HG03095 (cell line): Measurements from ENCODE around the gene DAZAP2.

Source experiments
- ATAC-seq: cut with Tn5 transposase; IDR thresholded peaks from one replicate; pipeline ENCODE4 v1.9.1; 2021; ENCODE audit warnings: moderate library complexity; ENCODE audit not compliant: unreplicated experiment

DAZAP2 gene, protein sequence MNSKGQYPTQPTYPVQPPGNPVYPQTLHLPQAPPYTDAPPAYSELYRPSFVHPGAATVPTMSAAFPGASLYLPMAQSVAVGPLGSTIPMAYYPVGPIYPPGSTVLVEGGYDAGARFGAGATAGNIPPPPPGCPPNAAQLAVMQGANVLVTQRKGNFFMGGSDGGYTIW

GRCh38 chr12:51238510-51239334 is at the start of gene DAZAP2:
DAZAP2 (plus strand) TSS chr12:51238826; CDS start chr12:51238908, 82 bp downstream.
- peak; percentile 88 for ATAC-seq

DNA sequence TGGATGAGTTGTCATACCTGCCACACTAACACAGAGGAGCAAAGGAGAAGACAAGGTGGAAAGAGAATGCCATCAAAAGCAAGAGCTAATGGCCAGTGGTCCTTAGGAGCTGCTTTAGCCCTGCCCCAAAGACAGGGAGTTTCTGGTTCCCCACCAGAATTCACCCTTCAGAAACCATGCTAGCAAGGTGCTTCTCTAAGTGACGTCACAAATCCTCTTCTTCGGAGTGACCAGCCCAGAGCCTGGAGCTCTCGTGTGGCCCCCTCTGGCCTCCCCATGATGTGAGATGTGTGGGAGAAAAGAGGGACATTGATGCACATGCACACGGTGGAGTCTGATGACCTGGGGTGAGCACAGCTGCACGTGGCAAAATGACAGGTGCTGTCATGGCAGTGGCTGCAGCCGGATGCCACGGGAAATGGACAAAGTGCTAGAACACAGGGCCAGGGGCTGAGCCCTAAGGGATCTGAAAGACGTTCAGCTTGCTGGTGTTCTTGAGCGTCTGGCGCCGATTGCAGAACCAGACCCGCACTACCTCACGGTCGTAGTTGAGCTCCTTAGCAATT is 48.8 kb upstream of the DAZAP2 start:
- no peak for ATAC-seq

- ATAC-seq, result no peak
These were observed 47.8 kb upstream of the DAZAP2 start for GRCh38 chr12:51190820-51191219.

DNA sequence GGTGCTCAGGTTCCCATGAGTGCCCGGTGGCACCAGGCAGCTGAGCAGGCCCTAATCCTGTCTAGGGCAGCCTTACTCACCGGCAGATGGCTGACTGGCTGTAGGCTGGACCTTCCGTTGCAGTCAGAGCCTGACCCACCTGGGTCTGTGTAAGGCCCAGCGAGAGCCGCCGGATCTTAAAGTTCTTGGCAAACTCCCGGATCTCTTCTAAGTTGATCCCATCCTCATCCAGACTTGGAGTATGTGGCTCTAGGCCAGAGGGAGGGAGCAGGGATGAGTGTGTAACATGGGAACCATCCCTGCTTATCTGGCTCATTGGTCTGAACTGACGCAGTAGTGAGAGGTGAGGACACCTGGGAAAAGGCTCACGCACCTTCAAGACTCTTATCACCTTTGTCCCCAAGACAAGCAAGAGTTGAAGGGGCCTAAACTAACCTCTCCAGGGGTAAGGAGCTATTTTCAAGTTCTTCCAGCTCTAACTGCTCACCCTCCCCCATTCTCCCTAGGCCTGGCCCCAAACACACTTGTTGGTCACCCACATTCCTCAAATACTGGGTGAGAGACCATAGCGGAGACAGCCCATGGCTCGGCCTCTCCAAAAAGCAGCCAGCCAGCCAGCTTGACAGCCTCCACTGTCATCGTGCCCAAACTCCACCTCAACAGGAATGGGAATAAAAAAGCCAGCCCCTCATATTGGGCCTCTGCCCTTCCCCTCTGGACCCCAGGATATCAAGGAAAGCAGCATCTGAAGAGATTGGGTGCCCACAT is 46.9 kb upstream of the DAZAP2 start:
- ATAC-seq, result no peak

DNA sequence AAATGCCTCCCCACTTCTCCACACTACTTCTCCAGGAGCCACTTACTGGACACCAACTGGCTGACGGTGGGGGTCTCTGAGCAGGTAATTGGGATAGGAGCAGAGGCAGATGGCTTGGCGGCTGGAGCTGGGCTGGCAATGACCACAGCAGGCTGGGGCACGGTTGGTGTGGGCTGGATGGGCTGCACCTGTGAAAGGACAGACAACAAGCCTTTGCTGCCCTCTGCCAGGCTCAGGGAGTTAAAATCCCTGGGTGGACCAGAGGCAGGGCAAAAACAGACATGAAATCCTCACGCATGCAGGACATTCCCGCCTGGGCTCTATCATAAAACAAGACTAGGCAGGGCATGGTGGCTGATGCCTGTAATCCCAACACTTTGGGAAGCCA is 46.3 kb upstream of the DAZAP2 start:
- ATAC-seq, result no peak

DNA sequence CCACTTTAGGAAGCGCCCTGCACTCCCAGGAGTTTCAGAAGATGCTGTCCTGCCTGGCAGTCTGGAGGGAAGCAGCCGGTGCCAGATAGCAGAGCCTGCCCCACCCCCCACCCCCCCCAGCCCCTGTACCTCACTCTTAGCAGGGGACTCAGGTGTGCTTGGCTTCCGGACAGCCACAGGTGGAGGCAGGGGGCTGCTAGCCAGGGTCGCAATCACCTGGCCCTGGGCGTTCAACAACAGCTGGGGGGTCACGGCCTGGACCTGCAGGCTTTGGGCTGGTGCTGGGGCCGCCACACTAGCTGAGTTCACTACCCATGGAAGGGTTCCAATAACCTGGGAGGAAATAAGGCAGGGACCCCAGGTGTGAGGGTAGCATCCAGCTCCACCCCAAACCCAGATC is 42.8 kb upstream of the DAZAP2 start:
- no peak for ATAC-seq

GRCh38 chr12:51196547-51196946 is 42.1 kb upstream of the DAZAP2 start:
- no peak for ATAC-seq

DNA sequence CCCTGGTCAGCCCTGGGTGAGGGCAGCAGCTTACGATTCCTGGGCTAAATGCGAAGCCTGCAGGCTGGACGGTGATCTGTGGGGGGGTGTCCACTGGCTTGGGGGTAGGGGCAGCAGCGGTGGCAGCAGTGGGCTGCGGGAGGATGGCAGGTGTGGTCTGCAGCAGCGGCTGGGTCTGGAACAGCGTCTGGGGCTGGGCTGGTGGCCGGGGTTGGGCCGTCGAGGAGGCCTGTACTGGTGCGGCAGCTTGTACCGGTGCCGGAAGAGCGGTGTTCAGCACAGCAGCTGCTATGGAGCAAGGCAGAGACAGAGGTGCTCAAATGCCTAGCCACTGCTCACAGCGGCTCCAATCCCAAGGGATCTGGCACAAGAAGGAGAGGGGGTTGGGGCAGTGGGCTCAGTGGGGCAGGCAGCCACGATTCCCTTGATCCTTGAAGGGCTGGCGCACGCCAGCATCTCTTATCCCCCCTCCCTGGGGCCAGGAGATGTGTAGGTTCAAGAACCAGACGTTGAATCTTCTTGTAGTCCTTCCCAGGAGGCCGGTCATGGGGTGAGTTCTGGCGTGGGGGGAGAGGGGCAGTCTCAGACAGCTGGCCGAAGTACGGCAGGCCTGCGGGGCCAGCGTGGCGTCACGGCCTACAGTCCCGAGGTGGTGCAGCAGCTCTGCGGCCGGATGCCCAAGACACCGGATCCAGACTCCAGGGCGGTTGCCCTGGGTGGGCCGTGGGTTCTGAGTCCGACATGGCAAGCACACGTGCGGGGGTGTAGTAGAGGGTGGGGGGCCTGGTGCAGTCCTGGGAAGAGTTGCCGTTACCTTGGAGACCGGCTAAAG is 40.7 kb upstream of the DAZAP2 start:
- ATAC-seq, result no peak

DNA sequence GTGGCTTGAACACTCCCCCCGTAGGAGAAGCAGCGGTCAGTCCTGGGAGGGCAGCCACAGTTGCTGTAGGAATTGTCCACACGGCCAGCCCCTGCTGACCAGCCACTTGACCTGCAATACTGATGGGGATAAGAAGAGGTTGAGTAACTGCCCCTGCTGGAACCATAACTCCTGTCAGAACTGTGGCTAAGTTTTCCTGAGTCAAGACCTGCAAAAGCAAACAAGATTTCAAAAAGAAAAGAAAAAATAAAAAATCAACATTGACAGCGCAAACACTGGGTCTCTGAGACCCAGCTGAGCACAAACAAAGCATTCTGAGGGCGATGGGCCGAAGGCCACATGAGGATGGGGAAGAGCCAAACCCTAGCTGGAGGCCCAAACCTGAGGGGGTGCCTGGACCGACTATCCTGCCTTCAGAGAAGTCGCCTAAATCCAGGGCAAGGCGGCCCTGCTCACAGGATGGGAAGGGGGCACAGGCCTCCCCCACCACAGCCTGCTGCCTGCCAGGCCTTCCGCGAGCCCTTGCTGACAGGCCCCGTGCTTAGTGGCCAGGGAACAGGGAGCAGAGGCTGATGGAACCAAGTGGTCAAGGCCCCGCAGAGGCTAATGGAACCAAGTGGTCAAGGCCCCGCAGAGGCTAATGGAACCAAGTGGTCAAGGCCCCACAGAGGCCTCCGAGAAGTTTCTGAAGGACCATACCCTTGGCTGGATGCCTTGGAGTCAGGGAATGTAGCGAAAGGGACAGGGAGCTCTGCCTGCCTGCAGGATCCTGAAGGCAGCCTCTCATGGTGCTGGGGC is 39.9 kb upstream of the DAZAP2 start:
- no peak for ATAC-seq

DNA sequence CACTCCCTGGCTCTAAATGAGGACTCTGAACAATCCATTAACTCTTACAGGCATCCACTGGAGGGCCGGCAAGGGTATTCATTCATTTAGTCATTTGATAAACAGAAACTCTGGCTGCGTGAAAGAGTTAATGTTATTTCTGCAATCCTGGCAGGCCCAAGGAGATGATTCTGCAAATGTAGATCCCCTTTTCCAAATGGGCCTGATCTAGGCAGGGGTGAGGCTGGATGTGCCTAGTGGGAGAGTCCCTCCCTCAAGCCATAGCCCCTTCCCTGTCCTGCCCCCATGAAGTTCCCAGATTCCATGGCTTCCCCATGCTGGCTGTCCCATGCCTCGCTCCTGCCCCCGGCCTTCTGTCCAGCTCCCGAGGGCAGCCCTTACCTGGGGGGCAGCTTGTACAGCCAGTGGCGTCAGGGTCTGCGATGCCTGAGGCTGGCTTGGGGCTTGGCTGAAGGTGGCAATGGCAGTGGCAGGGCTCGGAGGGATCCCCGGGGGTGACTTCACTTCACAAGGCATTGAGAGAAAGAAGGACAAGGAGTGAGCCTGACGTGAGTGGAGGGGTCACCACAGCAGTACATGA is 39.2 kb upstream of the DAZAP2 start:
- ATAC-seq, result no peak

- ATAC-seq, result no peak
These were observed 38.5 kb upstream of the DAZAP2 start for GRCh38 chr12:51200156-51200555.

- no peak for ATAC-seq
These were observed 37.8 kb upstream of the DAZAP2 start for GRCh38 chr12:51200806-51201205.

- ATAC-seq, result no peak
These were observed 35.9 kb upstream of the DAZAP2 start for GRCh38 chr12:51202718-51203117.

- ATAC-seq, result no peak
These were observed 33.3 kb upstream of the DAZAP2 start for GRCh38 chr12:51205350-51205749.

- no peak for ATAC-seq
These were observed 30.5 kb upstream of the DAZAP2 start for GRCh38 chr12:51208016-51208660.

DNA sequence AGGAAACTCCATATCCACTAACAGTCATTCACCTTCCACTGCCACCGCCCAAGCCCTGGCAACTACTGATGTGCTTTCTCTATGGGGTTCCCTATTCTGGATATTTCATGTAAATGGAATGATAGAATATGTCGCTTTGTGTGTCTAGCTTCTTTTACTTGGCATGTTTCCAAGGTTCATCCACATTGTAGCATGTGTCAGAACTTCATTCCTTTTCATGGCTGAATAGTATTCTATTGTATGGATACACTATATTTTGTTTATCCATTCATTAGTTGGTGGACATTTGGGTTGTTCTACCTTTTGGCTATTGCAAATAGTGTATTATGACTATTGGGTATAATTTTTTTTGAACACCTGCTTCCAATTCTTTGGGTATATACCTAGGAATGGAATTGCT is 29.4 kb upstream of the DAZAP2 start:
- ATAC-seq, result no peak

DNA sequence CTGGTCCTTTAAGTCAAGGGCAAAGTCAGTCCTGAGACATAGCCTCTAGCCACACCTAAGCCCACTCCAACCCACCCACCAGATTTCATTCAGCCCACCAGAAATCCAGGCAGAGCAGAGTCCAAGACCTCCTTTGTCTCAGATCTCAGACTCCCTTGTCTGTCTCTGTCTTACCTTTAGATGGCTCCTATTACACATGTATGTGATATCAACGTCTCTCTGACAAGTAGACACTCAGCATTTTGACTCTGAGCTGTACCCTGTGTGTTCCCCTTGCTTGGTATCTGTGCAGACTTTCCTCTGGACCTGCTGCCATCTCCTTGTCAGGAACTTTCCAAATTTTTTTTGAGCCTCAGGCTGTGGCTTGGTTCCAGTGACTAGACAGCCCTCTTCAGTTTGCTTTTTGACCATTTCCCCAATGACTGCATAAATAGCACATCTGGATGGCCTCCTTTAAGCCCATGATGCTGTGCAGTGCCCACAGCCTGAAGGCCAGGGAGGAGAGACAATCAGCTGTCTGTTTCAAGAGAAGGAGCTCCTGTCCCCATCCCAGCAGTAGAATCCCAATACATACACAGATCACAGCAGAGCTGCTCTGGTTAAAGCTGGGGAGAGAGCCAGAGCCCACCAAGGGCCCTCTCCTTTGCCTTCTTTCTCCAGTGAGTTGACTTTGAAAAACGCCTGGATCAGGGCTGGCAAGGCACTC is 27.8 kb upstream of the DAZAP2 start:
- ATAC-seq, result no peak

DNA sequence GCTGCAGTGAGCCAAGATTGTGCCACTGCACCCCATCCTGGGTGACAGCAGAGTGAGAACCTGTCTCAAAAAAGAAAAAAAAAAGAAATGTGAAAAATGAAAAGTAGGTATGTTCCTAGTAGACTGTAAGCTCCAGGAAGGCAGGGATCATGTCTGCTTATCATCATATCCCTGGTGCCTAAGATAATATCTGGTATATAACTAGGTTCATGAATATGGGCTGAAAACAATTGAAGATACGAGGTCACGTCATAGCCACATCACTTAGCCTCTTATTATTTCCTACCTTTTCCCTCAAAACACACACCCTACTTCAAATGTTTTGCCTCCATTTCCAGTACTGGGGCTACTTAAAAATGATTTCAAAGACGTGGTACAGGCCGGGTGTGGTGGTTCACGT is 23.7 kb upstream of the DAZAP2 start:
- ATAC-seq, result no peak
